Keratinocyte (primary cell): ENCODE measurements around the gene PCDHGB6. TPM values are rescaled to one million over a fixed set of nuclear protein-coding genes. Genes with fewer than 3 reads are reported as not detected.

Experiments used
- DNase-seq: peaks from one replicate; pipeline ENCODE4 v3.0.0-alpha.2; 2011; ENCODE audit warnings: low read depth, missing footprints, low spot score
- FAIRE-seq: peaks from 2 replicates; lab custom pipeline; 2011; peaks lifted over from hg19 to GRCh38; lab: Jason Lieb, UNC
- H2AFZ ChIP-seq: 2 replicates; pipeline ENCODE4 v1.6.0; 2012; ENCODE audit warnings: low read length, control low read depth, inconsistent platforms; ENCODE audit not compliant: control insufficient read depth
- H3K27ac ChIP-seq: 2 replicates; pipeline ENCODE4 v1.5.1; 2011; ENCODE audit warnings: low read length; ENCODE audit not compliant: control insufficient read depth, insufficient read depth
- H3K27me3 ChIP-seq: 3 replicates; pipeline ENCODE4 v1.6.0; 2011; ENCODE audit warnings: low read length; ENCODE audit not compliant: control insufficient read depth, insufficient read depth; ENCODE audit errors: extremely low read depth
- H3K36me3 ChIP-seq, 2 experiments: 2 replicates in 1 of 2; 3 replicates in 1 of 2; pipeline ENCODE4 v1.5.1; 2011; ENCODE audit warnings: low read length in 2 of 2, mild to moderate bottlenecking in 1 of 2; ENCODE audit not compliant: control insufficient read depth in 2 of 2, insufficient read depth in 2 of 2; ENCODE audit errors: extremely low read depth in 1 of 2
- H3K4me1 ChIP-seq: 3 replicates; pipeline ENCODE4 v1.5.1; 2011; ENCODE audit warnings: low read length; ENCODE audit not compliant: control insufficient read depth, insufficient read depth; ENCODE audit errors: extremely low read depth
- H3K4me2 ChIP-seq: 3 replicates; pipeline ENCODE4 v1.6.0; 2011; ENCODE audit warnings: low read depth, low read length; ENCODE audit not compliant: control insufficient read depth, insufficient read depth; ENCODE audit errors: extremely low read depth
- H3K4me3 ChIP-seq, 3 experiments: fragments of 200-600 bp in 1 of 3; sonication (generic) in 1 of 3; 2 replicates in 2 of 3; 3 replicates in 1 of 3; pipeline ENCODE4 v1.5.1; 2011 to 2016; ENCODE audit warnings: low read length in 3 of 3, mild to moderate bottlenecking in 3 of 3, control low read depth in 2 of 3, inconsistent platforms in 1 of 3, low read depth in 1 of 3, mixed read lengths in 1 of 3, mixed run types in 1 of 3, moderate library complexity in 1 of 3; ENCODE audit not compliant: control insufficient read depth in 2 of 3, insufficient read depth in 2 of 3; ENCODE audit errors: extremely low read depth in 1 of 3
- H3K79me2 ChIP-seq: 2 replicates; pipeline ENCODE4 v1.6.0; 2012; ENCODE audit warnings: low read length; ENCODE audit not compliant: control insufficient read depth, insufficient read depth
- H3K9ac ChIP-seq: 3 replicates; pipeline ENCODE4 v1.6.0; 2011; ENCODE audit warnings: low read length; ENCODE audit not compliant: control insufficient read depth, insufficient read depth; ENCODE audit errors: extremely low read depth
- H3K9me1 ChIP-seq: 3 replicates; pipeline ENCODE4 v1.6.0; 2011; ENCODE audit warnings: low read length; ENCODE audit not compliant: control insufficient read depth, insufficient read depth; ENCODE audit errors: extremely low read depth
- H3K9me3 ChIP-seq: 2 replicates; pipeline ENCODE4 v1.5.1; 2012; ENCODE audit warnings: low read depth, low read length; ENCODE audit not compliant: control insufficient read depth
- H4K20me1 ChIP-seq: 3 replicates; pipeline ENCODE4 v1.6.0; 2011; ENCODE audit warnings: low read length; ENCODE audit not compliant: control insufficient read depth, insufficient read depth; ENCODE audit errors: extremely low read depth
- CTCF ChIP-seq, 3 experiments: IDR thresholded peaks in 1 of 3; conservative IDR thresholded peaks in 1 of 3; optimal IDR thresholded peaks in 1 of 3; 2 replicates in 2 of 3; 3 replicates in 1 of 3; pipeline versions ENCODE3 to v1.5.1; 2011; ENCODE audit warnings: low read length in 3 of 3, mild to moderate bottlenecking in 3 of 3, moderate library complexity in 2 of 3, control low read depth in 1 of 3, inconsistent platforms in 1 of 3; ENCODE audit not compliant: insufficient read depth in 2 of 3; ENCODE audit errors: extremely low read depth in 1 of 3
- EZH2 ChIP-seq: IDR thresholded peaks from one replicate; pipeline ENCODE4 v1.6.1; 2012; ENCODE audit warnings: inconsistent platforms, mild to moderate bottlenecking, low read length, moderate library complexity
- dilution Hi-C: fragments of 300-500 bp; cut with MboI; formaldehyde crosslinking; loops from one replicate; pipeline ENCODE4 v1.7.0; 2020; ENCODE audit warnings: low sequenced_read_pairs; ENCODE audit not compliant: extremely low pct_ligation_motif_present
- polyA plus RNA-seq, 5 experiments: library from polyadenylated mRNA; depleted of rRNA in 3 of 5; stranded (reverse) in 3 of 5; stranded (forward) in 1 of 5; unstranded in 1 of 5; fragments of >200 nt; gene quantifications; 1 replicate in 1 of 5; 2 replicates in 3 of 5; 3 replicates in 1 of 5; pipeline versions ENCODE4 v1.2.1 to v1.2.3, GENCODE V29; 2011 to 2012; ENCODE audit warnings: missing spikeins in 2 of 5, low read depth in 1 of 5, low replicate concordance in 1 of 5

The PCDHGB6 gene
- polyA plus RNA-seq, 1 donor (not counting 4 experiments of a cell fraction or from before 2014, with no cell fraction given): 0.30 TPM

- dilution Hi-C loops: no loop called here
- no peak for FAIRE-seq
Observed at GRCh38 chr5:141422742-141423291, 15.0 kb downstream of the PCDHGB6 start.

GRCh38 chr5:141427783-141428426 is 20.1 kb downstream of the PCDHGB6 start:
- TF ChIP-seq CTCF (optimal IDR thresholded peaks at IDR 0.05 in 1 of 3, IDR thresholded peaks at IDR 0.05 in 1 of 3, conservative IDR thresholded peaks at IDR 0.05 in 1 of 3; ENCODE audit: extremely low read depth in 1 of 3, insufficient read depth in 2 of 3, low read length in 3 of 3) (no peak), EZH2 (no peak)
- Histone ChIP-seq H3K9me1 (no peaks in the 10 kb centered on the region), H3K9ac (no peak overlapping the region), H3K9me3 (peaks cover 31% of the 10 kb centered on the region), H3K79me2 (no peaks in the 10 kb centered on the region), H4K20me1 (no peaks in the 10 kb centered on the region), H3K27ac (no peak overlapping the region), H3K4me2 (no peak overlapping the region), H3K27me3 (peaks cover 22% of the 10 kb centered on the region), H3K36me3 (no peaks in the 10 kb centered on the region), H2AFZ (no peak overlapping the region), H3K4me1 (no peaks in the 10 kb centered on the region), H3K4me3 (no peak overlapping the region)
- FAIRE-seq (no peak), DNase-seq (no peak)
- dilution Hi-C loops: no loop called here

More at GRCh38 chr5:141422742-141423291, 15.0 kb downstream of the PCDHGB6 start:
- no peaks in the 10 kb centered on the region for H4K20me1 ChIP-seq
- H3K4me3 ChIP-seq: no peak overlapping the region
- TF ChIP-seq CTCF (optimal IDR thresholded peaks at IDR 0.05 in 1 of 3, IDR thresholded peaks at IDR 0.05 in 1 of 3, conservative IDR thresholded peaks at IDR 0.05 in 1 of 3; ENCODE audit: extremely low read depth in 1 of 3, insufficient read depth in 2 of 3, low read length in 3 of 3) (no peak), EZH2 (no peak)
- no peak overlapping the region for H2AFZ ChIP-seq
- H3K9me3 ChIP-seq: peaks cover 34% of the 10 kb centered on the region
- H3K79me2 ChIP-seq: no peaks in the 10 kb centered on the region
- no peaks in the 10 kb centered on the region for H3K36me3 ChIP-seq
- H3K4me2 ChIP-seq: no peak overlapping the region
- no peak overlapping the region for H3K9ac ChIP-seq
- no peaks in the 10 kb centered on the region for H3K4me1 ChIP-seq
- peaks cover 38% of the 10 kb centered on the region for H3K27me3 ChIP-seq
- DNase-seq: no peak
- no peaks in the 10 kb centered on the region for H3K9me1 ChIP-seq
- H3K27ac ChIP-seq: no peak overlapping the region
